ENCODE measurements around the gene PBX1.

Gene PBX1

DNA sequence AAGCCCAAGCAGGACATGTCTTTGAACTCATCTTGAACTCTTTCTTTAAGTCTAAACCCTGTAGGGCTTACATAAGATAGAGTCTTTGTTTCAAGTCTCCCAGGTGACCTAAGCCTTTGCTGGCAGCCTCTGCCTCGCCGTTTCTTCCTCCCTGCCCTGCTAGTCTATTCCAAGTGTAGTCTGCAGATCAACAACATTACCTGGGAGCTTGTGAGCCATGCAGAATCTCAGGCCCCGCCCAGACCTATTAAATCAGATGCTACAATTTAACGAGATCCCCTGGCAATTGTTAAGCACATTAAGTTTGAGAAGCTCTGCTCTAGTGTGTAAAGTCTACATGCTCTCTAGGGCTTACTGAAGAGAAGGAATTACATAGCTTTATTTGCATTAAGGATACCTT lies 271.6 kb downstream of the PBX1 start:
- no peak for DNase-seq (ENCODE audit: low spot score)

DNA sequence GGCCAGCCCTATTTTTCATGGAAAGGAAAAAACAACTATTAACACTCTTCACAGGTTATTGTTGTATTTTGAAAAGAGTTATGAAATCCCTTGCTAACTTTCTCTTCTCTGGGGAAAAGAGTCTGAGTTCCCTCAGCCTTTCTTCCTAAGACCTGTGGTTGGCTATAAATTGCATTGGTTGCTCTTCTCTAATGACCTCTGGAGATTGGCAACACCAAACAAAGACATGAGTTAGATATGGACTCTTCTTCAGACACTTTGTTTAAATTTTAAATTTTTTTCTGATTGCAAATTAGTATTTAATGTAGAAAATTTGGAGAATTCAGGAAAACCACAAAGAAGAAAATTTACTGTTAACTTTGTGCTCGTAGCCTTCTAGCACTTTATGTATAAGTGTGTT lies 275.7 kb downstream of the PBX1 start:
- no peak for DNase-seq (ENCODE audit: low spot score)

DNA sequence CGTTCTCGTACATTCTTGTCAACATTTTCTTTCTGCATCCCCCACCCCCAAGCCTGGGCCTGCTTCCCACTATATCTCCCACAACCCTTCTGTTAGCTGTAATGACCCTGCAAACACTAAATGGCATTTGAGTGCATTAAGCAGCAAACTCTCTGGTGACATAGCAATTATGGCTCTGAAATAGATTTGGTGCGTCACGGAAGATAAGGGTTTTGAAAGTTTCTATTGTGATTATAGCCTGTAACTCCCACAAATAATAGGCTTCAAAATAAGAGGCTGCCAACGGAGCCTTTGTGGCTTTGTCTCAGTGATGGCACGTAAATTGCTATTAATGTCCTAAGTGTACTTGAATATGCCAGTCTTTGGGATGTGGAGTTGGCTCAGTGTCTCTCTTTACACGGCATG lies 277.6 kb downstream of the PBX1 start:
- DNase-seq (ENCODE audit: low spot score), result no peak

DNA sequence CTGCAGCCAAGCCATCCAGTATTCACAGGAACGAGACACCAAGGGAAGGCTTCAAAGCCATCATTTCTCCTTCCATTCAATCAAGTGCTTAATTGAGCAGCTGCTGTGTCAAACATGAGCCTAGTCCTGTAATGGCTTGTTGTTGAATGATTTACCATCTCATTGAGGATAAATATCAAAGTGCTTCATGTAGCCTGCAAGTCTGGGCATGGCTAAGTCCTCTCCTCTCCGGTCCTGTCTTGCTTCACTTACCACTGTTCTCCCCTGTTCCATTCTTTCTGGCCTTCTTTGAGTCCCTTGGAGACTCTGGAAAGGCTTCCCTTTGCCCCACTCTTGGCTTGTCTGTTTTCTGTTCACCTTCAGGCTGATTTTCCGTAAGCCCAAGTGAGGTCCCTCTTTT lies 279.8 kb downstream of the PBX1 start:
- DNase-seq (ENCODE audit: low spot score), result no peak

DNA sequence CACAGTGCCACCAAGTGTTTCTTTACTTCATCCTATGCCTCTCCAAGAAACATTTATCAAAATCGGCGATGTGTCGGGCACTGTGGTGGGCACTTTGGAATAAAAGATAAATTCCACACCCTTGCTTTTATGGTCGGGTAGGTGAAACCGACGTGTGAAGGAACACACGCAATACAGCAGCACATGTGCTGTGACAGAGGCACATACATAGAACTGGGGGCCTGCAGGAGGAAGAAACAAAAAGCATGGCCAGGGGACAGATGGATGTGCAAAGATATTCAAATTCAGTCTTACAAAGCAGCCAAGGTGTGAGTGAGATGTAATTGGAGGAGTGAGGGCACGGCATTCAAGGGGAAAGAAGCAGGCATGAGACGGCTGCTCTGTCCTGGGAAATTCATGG lies 282.0 kb downstream of the PBX1 start:
- DNase-seq (ENCODE audit: low spot score), result no peak

DNA sequence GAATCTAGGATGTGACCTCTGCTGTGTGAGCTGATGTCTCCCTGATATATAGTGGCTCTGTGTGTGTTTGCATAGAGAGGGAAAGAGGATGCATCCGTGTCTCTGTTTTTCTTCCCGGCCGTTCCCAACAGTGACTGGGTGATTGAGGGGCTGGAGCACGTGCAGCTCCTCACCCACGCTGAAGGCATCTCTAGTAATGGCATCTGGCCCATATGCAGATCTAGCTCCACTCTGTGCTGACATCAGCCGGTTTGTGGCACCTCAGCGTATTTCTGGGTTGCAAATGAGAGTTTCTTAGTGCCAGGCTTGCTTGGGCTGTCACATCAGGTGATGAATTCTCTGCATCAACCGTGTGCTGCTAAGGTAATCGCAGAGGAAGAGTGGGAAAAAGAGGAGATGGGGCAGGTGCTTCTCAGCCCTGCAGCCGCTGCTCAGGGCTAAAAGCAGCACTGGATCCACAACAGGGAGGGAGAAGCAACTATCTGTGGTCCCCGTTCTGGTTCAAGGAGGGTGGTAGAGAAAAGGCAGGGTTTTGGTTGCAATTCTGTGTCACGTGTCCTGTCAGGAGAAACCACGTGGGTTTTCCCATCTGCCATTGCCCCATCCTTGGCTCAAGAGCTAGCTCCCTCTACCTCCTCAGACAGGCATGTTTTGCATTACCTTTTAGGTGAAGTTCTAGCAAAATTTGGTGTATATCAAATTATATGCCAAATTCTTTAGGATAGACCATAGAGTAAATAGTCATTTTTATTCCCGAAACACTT lies 282.9 kb downstream of the PBX1 start:
- no peak for DNase-seq (ENCODE audit: low spot score)

DNA sequence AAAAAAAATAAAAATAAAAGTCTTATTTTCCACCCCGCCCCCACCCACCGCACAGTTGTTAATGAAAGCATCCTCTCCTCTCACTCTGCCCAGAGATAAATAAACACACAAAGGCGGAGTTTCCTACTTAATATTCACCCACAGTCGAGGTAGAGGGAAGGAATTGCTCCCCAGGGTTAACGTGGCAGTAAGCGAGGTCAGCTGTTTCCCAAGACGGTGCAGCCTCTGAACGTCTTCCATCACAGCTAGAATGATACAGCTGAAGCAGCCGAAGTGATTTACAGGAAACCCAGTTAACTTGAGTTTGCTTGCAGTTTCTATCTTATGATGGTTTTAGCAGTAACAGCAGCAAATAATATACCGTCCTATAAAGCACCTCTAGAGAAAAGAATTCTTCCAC lies 283.9 kb downstream of the PBX1 start:
- no peak for DNase-seq (ENCODE audit: low spot score)

DNA sequence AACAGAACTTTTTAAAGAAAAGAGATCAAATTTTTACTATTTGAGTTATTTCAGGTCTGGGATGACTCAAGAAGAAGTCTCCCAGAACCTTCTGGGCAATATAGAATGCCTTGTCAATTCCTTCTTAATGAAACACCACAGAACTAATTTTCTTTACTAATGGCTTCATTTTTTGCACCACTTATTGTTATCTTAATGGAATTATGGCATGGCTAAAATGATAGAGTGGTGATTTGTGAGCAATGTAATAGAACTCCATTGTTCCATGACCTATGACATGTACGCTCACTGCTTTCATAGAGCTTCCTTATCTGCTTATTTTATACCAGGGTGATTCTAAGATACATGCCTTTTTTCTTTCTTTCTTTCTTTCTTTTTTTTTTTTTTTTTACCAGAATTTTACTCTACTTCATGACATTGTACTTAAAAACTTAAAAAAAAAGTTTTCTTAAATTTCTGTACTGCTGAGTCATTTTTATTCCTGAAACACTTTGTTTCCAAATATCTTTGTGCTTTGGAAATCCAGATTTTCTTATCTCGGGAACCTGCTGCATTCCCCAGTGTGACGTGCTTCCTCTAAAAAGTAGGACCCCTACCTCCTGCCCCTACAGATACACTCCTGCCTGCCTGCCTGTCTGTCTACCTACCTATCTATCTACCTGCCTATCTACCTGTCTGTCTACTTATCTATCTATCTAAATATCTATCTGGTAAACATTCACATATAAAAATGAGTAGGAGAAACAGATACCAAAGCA lies 284.9 kb downstream of the PBX1 start:
- no peak for DNase-seq (ENCODE audit: low spot score)

DNA sequence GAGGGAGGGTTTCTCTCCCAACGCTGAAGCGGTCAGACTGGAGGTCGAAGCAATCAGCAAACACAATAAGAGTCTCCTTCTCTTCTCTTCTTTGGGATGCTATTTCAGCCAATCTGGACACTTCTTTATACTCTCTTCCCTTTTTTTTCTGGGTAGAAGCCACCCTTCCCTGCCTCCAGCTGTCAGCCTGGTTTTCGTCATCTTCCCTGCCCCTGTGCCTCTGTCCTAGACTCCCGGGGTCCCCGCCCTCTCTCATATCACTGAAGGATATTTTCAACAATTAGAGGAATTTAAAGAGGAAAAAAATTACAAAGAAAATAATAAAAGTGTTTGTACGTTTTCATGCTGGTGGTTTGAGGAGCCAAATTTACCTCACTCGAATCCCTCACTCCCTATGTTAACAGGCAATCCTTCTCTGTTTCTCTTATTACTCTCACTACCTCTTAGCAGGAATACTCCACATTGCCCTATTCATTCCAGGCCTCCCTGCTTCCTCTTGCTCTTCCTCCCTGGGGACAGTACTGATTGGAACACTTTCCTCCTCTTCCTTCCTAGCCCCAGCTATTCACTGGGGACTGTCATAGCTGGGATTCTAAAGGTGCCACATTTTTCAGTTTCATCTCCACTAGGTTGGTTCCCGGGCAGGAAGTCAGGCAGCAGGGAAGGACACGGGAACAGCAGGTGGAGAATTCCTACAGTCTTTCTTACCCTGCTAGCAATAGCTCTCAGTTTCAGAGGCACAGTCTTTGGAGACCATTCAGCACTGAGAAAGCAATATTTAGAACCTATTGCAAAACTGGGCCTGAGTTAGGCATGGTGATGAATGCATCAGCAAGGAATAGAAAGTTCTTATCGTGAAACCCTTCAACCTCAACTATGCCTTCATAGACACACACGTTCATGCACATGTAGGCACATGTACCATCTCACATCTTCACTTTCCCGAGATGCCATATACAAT lies 288.0 kb downstream of the PBX1 start:
- DNase-seq (ENCODE audit: low spot score), result no peak

DNA sequence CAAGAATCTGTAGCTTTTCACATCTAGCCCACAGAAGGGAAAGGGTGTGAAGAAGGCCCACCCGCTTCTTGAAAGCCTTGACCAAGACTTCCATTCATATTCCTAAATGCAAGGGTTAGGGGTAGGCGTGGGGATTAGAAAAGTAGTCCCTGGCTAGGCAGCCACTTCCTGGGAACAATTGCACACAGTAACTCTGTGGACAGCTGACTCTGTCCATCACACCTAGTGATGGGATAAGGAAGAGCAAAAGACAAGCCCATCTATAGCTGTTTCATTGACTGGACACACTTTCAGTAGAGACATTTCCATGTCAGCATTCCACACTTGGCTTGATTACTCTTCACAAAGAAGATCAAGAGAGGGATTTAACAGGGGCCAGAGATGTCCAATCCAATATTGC lies 294.2 kb downstream of the PBX1 start:
- DNase-seq (ENCODE audit: low spot score), result no peak

DNA sequence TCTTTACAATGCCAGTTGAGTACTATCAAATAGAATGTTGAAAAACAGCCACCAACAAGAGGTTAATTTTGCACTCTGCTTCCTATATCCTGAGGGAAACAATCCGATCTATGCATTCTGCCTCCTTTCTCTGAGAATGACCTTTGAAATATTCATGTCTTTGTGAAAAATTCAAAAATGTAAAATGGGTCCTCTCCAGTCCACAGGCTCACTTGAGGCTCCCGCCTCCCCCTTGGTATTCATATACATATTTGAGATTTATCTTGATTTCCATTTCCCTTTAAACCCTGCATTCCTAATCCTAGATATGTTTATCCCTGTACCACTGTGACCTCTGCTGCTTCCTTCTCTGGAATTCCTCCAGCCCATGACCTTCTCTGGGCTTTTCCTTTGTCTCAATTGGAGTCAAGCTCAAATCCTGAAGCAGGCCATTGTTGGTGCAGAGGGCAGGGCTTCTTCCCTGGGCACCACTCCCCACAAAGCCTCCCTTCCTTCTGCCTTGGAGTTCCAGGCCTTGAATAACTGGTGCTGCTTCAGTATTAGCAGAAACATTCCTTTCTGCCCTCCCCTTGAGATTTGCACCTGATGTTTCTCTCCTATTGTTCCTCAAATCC lies 296.8 kb downstream of the PBX1 start:
- no peak for DNase-seq (ENCODE audit: low spot score)

DNA sequence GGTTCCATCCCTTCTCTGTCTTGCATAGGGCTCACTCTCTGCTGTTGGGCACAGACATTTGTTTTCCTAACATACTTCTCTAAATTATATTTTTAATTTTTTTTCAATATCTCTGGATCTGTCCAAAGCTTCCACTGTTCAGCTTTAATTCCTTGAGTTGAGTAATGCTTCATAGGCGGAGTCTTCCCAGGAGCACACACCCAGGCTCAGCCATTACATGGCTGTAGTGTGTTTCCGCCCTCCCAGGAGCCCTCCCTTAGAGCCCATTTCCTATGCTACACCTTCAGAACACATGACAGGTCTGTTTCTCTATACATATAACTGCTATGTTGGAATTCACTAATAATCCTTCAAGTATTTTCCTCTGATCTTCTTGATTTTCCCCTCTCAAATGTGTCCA lies 297.4 kb downstream of the PBX1 start:
- DNase-seq (ENCODE audit: low spot score), result no peak

DNA sequence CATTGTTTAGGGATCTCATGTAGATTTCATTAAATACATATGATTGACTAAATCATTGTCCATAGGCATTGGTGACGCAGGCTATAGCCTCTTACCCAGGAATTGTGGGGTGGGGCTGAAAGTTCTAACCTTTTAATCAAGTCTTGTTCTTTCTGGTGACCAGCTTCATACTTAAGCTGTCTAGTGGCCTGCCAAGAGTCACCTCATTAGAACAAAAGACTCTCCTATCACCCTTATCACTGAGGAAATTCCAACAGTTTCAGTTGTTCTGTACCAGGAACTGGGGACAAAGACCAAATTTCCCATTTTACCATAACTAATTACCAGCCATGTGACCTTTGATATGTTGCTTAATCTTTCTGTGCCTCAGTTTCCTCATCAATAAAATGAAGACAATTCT lies 298.5 kb downstream of the PBX1 start:
- no peak for DNase-seq (ENCODE audit: low spot score)

DNA sequence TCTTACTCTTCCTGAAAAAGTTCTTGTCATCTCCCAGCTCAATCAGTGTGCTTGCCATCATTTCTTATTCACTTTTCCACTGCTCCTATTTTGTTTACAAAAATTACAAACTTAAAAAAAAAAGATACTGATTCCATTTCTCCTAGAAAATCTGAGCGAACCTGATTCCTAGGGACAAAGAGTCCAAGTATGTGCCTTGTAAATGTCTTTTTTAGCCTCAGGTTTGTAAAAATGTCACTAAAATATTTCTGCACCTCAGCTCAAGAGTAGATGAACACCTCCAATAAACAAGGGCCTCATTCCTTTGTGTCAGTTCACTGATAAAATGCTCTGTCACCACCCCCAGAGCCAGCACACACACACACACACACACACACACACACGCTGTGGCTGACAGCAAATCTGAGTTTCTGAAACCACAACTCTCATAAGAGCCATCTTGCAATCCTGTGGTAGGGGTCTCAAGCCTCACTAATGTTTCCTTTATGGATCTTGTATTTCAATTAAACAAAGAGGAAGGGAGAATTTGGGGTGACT lies 299.2 kb downstream of the PBX1 start:
- no peak for DNase-seq (ENCODE audit: low spot score)

DNA sequence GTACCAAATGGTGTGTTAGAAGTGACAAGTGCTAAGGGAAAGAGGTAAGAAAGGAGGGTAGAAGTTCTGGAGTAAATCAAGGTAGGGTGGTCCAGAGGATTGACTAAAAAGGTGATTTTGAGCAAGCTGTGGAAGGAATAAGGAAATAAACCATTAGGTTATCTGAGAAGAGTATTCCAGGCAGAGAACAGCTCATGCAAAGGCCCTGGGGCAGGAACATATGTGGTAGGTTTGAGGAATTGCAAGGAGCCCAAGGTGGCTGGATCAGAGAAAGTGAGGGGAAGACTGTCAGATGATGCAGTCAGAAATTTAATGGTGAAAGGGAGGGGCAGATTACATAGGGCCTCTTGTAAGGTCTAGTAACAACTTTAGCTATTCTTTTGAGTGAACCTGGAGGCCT lies 302.6 kb downstream of the PBX1 start:
- no peak for DNase-seq (ENCODE audit: low spot score)

DNA sequence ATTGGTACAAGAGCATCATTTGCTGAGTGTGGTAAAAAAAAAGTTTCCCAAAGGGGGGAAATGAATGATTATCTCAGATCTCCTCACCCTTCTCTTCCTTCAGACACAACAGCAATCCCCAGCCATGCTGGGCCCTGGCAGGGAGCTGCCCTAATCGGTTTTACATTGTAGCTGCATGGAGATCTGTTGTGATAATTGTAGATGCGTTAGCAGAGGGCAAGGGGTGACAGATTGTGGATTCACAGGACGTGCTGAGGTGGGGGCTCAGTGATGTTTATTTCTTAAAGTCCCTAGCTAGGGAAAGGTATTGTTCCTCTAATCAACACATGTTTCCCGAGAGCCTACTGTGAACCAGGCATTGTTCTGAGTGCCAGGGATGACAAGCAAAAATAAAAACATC lies 304.1 kb downstream of the PBX1 start:
- DNase-seq (ENCODE audit: low spot score), result no peak

DNA sequence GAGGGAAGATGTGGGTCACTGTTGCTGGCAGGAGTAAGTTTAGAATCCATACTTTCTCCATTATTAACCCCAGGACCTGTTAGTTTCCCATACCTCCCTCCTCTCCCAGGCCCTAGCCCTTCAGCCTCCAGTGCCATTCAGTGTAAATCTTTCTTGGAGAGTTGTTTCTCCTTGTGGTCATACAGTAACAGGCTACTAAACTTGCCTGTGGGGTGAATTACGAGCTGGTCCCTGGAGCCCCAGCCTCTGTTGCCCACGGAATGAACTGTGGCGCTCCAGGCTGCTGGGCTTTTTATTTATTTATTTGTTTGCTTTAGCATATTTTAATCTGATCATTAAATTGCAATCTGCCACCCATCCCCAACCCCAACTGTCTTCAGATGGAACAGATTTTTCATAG lies 305.2 kb downstream of the PBX1 start:
- DNase-seq (ENCODE audit: low spot score), result no peak

DNA sequence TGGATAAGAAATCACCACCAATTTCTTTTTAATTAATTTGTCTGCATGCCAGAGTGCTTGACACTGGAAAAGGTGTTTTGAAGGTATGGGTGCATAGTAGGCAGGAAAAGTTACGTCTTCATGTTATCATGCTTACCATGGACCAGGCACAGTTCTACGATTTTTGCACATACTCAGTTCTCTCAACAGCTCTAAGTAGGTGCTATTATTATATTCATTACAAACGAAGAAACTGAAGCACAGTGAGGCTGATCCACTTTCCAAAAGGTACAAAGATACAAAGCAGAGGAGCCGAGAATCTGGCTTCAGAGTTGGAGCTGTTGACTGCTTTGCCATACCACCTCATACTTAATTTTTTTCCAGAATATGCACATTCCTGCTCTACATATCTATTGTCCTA lies 306.4 kb downstream of the PBX1 start:
- no peak for DNase-seq (ENCODE audit: low spot score)

DNA sequence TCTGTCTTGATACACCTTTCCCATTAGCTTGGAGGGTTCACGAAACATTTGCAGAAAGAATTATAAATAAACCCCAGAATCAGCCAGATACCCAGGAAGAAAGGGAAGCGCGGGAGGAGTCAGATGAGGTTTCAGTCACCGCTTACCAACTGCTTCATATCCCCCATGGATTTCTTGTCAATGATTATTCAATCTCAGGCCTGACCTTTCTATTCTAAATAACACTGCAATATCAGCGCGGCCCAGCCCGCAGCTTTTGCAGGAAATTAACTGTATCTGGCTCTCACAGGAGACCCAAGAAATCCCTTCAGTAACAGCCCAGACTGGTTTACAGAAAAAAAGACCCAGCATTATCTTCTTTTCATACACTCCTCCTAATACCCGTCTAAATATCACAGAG lies 308.6 kb downstream of the PBX1 start:
- no peak for DNase-seq (ENCODE audit: low spot score)

DNA sequence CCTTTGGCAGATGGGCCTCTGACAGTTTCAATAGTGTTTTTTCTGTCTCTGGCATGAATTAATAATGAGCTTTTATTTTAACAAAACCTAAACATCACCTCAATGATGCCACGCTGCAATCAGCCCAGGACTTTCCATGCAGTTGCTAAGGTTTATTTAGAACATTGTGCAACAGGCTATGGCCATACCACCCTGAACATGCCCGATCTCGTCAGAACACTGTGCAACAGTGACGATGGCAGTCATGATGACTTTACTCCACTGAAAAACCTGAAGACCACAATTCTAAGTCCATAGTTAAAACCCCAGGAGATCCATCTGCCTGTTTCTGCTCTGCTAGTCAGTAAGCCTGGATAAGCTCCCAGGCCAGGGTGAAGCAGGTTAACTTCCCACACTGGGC lies 310.0 kb downstream of the PBX1 start:
- DNase-seq (ENCODE audit: low spot score), result no peak

DNA sequence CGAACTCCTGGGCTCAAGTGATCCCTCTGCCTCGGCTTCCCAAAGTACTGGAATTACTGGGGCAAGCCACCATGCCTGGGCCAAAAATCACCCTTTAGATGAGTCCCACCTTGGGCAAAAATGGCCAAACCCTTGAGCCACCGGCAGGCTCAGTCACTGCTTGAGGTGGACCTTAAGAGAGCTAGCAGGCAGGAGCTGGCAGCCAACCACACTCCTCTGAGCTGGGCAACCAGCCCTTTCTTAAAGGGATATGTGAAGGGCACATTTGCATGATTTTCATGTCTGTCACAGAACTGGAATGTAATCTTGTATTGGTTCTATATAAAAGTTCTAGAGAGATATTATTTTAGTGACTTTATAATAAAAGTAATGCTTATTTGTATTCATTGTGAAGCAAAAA lies 316.5 kb downstream of the PBX1 start:
- DNase-seq (ENCODE audit: low spot score), result no peak

All from AG08396 (cell line).